ENCODE measurements around the gene USP28.

GRCh38 chr11:113876074-113876797 is 864 bp upstream of the USP28 start:
- no peak for TF ChIP-seq POLR2A (IDR thresholded peaks at IDR 0.05)
- TF ChIP-seq, protein P1, sequence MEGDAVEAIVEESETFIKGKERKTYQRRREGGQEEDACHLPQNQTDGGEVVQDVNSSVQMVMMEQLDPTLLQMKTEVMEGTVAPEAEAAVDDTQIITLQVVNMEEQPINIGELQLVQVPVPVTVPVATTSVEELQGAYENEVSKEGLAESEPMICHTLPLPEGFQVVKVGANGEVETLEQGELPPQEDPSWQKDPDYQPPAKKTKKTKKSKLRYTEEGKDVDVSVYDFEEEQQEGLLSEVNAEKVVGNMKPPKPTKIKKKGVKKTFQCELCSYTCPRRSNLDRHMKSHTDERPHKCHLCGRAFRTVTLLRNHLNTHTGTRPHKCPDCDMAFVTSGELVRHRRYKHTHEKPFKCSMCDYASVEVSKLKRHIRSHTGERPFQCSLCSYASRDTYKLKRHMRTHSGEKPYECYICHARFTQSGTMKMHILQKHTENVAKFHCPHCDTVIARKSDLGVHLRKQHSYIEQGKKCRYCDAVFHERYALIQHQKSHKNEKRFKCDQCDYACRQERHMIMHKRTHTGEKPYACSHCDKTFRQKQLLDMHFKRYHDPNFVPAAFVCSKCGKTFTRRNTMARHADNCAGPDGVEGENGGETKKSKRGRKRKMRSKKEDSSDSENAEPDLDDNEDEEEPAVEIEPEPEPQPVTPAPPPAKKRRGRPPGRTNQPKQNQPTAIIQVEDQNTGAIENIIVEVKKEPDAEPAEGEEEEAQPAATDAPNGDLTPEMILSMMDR (IDR thresholded peaks at IDR 0.05), result no peak
